Suprapubic skin (tissue), 3 donors: Measurements from ENCODE around the gene MAN1C1.

ENCODE experiments used
- EP300 ChIP-seq: sonication (generic); formaldehyde crosslinking; IDR thresholded peaks from one replicate; pipeline ENCODE4 v1.6.1; 2017; ENCODE audit warnings: antibody characterized with exemption
- POLR2A ChIP-seq, 2 donors: fragments of 450-650 bp; IDR thresholded peaks; one replicate each; pipeline ENCODE4 v1.6.1; 2017; ENCODE audit warnings: antibody characterized with exemption in 2 of 2, mild to moderate bottlenecking in 2 of 2, moderate library complexity in 2 of 2
- TF ChIP-seq, protein P1 (sequence below), 2 donors: fragments of 200-600 bp in 1 of 2; fragments of 450-650 bp in 1 of 2; sonication (generic) in 1 of 2; IDR thresholded peaks; one replicate each; pipeline ENCODE4 v1.5.1; 2016 to 2019; ENCODE audit warnings: antibody characterized with exemption in 2 of 2, mild to moderate bottlenecking in 1 of 2, moderate library complexity in 1 of 2

DNA sequence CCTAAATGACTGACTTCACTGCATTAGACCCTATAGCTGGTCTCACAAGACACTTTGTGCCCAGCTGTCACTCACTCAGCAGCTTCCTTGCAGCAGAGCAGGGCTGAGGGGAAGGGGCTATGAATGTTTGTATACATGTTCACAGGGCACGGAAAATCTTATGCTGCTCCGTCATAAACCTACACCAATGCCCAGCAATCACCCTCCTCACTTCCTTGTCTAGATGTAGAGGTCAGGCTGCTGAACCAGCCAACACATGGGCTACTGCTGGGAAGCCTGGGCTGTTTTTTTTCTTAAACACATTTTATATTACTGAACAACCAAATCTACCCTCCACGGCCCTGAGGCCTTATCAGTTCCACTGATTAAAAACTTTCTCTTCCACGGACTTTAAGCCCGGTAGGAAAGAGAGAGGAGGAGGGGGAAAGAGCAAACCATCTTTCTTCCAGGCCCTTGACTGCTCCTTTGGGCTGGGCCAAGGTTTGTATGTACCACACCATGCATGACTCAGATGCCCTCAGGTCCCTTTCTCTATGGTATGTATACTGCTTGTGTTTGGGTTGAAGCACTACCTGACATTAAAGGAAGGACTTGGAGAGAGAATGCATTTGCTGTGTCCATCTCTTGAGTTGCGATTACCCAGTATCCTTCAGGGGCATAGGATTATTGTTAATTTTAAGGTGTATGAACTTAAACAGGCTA is 215.9 kb downstream of the MAN1C1 start:
- TF ChIP-seq EP300 (no peak), POLR2A (IDR thresholded peaks at IDR 0.05) (no peak)
- TF ChIP-seq, protein P1, sequence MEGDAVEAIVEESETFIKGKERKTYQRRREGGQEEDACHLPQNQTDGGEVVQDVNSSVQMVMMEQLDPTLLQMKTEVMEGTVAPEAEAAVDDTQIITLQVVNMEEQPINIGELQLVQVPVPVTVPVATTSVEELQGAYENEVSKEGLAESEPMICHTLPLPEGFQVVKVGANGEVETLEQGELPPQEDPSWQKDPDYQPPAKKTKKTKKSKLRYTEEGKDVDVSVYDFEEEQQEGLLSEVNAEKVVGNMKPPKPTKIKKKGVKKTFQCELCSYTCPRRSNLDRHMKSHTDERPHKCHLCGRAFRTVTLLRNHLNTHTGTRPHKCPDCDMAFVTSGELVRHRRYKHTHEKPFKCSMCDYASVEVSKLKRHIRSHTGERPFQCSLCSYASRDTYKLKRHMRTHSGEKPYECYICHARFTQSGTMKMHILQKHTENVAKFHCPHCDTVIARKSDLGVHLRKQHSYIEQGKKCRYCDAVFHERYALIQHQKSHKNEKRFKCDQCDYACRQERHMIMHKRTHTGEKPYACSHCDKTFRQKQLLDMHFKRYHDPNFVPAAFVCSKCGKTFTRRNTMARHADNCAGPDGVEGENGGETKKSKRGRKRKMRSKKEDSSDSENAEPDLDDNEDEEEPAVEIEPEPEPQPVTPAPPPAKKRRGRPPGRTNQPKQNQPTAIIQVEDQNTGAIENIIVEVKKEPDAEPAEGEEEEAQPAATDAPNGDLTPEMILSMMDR (IDR thresholded peaks at IDR 0.05) = no peak
